ENCODE measurements around the gene TEC. TPM values are rescaled to one million over a fixed set of nuclear protein-coding genes. Genes with fewer than 3 reads are reported as not detected.

The TEC gene
- total and polyA plus RNA-seq, 9 of the 15 experiments (the other 6 are each of a cell fraction or from before 2014, with no cell fraction given): 5.3 to 14.7 (median 8.8) TPM

DNA sequence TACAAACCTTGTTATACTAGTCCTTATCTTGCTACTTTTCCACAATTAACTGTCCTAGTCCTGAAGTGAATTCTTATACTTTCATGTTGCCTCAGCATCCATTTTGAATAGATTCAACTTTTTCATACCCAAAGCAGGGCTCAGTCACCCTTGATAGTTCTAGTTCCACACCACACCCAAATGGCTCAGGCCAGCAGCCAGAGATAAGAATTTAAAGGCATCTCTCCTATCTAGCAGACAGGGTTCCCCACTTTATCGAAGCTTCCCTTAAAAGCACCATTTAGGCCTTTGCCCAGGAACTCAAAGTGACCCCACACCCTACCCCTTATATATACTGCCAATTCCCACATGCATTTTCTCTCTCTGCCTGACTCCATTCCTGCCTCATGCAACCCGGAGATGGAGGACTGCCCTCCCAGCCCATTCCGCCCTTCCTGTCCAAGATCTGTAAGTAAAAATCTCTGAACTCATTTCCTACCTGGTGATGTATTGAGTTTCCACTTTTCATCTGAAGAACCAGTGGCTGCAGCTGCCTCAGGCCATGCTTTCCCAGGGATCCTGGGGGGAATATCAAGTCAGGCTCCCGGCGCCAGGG lies 71.9 kb downstream of the TEC start (continued):
- TF ChIP-seq ZEB2 (IDR thresholded peaks at IDR 0.05) (0 out of 2 replicates have a peak, but pooled peaks have one; percentile 46), PPARD (CRISPR knock-in tag; IDR thresholded peaks at IDR 0.05) (no peak), JUND (IDR thresholded peaks at IDR 0.05; ENCODE audit: borderline replicate concordance, low read depth, low read length) (peak; percentile 63), JUND (tag; IDR thresholded peaks at IDR 0.05; ENCODE audit: borderline replicate concordance, low read depth, low read length) (peak; percentile 29; the same call in 1 of the 3 replicates), ELK1 (CRISPR knock-in tag; IDR thresholded peaks at IDR 0.05) (no peak), STAG1 (CRISPR knock-in tag; IDR thresholded peaks at IDR 0.05; ENCODE audit: borderline replicate concordance) (no peak), ETV1 (tag; conservative IDR thresholded peaks at IDR 0.05; ENCODE audit: low read depth) (no peak), MNT (conservative IDR thresholded peaks at IDR 0.05) (no peak), POLR2A (conservative IDR thresholded peaks at IDR 0.05) (no peak), KLF16 (IDR thresholded peaks at IDR 0.05) (0 out of 2 replicates have a peak, but pooled peaks have one; percentile 16), LEF1 (IDR thresholded peaks at IDR 0.05) (peak; percentile 71), STAT5A (IDR thresholded peaks at IDR 0.05; ENCODE audit: borderline replicate concordance, low read length) (no peak), CSDE1 (IDR thresholded peaks at IDR 0.05) (no peak), CCNT2 (IDR thresholded peaks at IDR 0.05; ENCODE audit: borderline replicate concordance, extremely low read depth, insufficient read length, low read depth, low read length) (peak; percentile 62), NFIC (IDR thresholded peaks at IDR 0.05) (peak; percentile 21; the same call in 1 of the 2 replicates), HEY1 (CRISPR knock-in tag; IDR thresholded peaks at IDR 0.05; ENCODE audit: borderline replicate concordance) (no peak), SRSF3 (IDR thresholded peaks at IDR 0.05; ENCODE audit: insufficient read depth, low read length) (no peak), GABPA (tag; conservative IDR thresholded peaks at IDR 0.05; ENCODE audit: low read depth) (0 out of 2 replicates have a peak, but pooled peaks have one; percentile 25), NR2F6 (CRISPR knock-in tag; IDR thresholded peaks at IDR 0.05) (no peak), TEAD1 (CRISPR knock-in tag; IDR thresholded peaks at IDR 0.05) (no peak), CBFA2T2 (conservative IDR thresholded peaks at IDR 0.05) (no peak), SMARCE1 (IDR thresholded peaks at IDR 0.05) (peak; percentile 35; the same call in 1 of the 2 replicates), DPF2 (IDR thresholded peaks at IDR 0.05) (peak; percentile 63), EP300 (IDR thresholded peaks at IDR 0.05; ENCODE audit: low read length) (peak; percentile 52; the same call in 1 of the 2 replicates), DEAF1 (CRISPR knock-in tag; IDR thresholded peaks at IDR 0.05) (no peak), HNRNPH1 (optimal IDR thresholded peaks at IDR 0.05; ENCODE audit: low read depth, low read length) (no peak)
- TF ChIP-seq, protein P1, sequence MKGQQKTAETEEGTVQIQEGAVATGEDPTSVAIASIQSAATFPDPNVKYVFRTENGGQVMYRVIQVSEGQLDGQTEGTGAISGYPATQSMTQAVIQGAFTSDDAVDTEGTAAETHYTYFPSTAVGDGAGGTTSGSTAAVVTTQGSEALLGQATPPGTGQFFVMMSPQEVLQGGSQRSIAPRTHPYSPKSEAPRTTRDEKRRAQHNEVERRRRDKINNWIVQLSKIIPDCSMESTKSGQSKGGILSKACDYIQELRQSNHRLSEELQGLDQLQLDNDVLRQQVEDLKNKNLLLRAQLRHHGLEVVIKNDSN (CRISPR knock-in tag; IDR thresholded peaks at IDR 0.05): no peak

Data from K562 (cell line).